ENCODE results near the gene DNAJC3.

DNA sequence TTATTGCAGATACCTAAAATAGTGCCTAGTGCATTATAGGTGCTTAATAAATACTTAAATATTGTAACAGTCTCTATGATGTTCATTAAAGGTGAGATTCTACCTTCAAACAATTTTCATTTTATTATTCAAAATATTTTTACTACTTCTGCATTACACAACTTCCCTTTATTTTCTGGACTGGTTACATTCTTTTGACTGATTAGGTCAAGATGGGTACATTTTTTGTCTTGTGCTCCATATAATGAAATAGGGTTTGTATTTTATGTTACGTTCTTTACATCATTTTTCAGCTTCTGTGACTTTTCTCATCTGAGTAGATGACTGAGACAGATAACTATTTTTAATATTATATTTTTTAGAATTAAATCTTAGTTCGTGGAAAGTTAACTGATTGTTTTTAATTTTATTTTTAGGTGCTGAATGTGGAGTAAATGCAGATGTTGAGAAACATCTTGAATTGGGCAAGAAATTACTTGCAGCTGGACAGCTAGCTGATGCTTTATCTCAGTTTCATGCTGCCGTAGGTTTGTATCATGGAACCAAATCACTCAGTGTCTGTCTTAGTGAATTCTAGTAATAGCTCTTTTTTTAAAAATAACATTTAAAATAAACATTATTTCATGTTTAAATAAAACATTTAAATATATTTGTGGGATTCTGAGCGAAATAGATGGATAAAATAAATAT lies 32.0 kb downstream of the DNAJC3 start:
- TF ChIP-seq, protein P1, sequence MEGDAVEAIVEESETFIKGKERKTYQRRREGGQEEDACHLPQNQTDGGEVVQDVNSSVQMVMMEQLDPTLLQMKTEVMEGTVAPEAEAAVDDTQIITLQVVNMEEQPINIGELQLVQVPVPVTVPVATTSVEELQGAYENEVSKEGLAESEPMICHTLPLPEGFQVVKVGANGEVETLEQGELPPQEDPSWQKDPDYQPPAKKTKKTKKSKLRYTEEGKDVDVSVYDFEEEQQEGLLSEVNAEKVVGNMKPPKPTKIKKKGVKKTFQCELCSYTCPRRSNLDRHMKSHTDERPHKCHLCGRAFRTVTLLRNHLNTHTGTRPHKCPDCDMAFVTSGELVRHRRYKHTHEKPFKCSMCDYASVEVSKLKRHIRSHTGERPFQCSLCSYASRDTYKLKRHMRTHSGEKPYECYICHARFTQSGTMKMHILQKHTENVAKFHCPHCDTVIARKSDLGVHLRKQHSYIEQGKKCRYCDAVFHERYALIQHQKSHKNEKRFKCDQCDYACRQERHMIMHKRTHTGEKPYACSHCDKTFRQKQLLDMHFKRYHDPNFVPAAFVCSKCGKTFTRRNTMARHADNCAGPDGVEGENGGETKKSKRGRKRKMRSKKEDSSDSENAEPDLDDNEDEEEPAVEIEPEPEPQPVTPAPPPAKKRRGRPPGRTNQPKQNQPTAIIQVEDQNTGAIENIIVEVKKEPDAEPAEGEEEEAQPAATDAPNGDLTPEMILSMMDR (conservative IDR thresholded peaks at IDR 0.05; ENCODE audit: low read depth in 2 of 2), result no peak
- TF ChIP-seq POLR2AphosphoS5 (IDR thresholded peaks at IDR 0.05; ENCODE audit: low read depth) (no peak), CREB1 (CRISPR knock-in tag; IDR thresholded peaks at IDR 0.05; ENCODE audit: low read depth) (no peak), REST (IDR thresholded peaks at IDR 0.05; ENCODE audit: unreplicated experiment) (no peak), EZH2phosphoT487 (IDR thresholded peaks at IDR 0.05; ENCODE audit: unreplicated experiment) (no peak), JUNB (IDR thresholded peaks at IDR 0.05; ENCODE audit: unreplicated experiment) (no peak), EZH2 (IDR thresholded peaks at IDR 0.05; ENCODE audit: low read depth, unreplicated experiment) (no peak), NANOG (IDR thresholded peaks at IDR 0.05; ENCODE audit: borderline replicate concordance) (no peak), ZNF331 (CRISPR knock-in tag; IDR thresholded peaks at IDR 0.05; ENCODE audit: low read depth) (no peak), ZNF114 (CRISPR knock-in tag; IDR thresholded peaks at IDR 0.05) (no peak), STAT1 (IDR thresholded peaks at IDR 0.05; ENCODE audit: unreplicated experiment) (no peak)
- TF ChIP-seq, protein P2, sequence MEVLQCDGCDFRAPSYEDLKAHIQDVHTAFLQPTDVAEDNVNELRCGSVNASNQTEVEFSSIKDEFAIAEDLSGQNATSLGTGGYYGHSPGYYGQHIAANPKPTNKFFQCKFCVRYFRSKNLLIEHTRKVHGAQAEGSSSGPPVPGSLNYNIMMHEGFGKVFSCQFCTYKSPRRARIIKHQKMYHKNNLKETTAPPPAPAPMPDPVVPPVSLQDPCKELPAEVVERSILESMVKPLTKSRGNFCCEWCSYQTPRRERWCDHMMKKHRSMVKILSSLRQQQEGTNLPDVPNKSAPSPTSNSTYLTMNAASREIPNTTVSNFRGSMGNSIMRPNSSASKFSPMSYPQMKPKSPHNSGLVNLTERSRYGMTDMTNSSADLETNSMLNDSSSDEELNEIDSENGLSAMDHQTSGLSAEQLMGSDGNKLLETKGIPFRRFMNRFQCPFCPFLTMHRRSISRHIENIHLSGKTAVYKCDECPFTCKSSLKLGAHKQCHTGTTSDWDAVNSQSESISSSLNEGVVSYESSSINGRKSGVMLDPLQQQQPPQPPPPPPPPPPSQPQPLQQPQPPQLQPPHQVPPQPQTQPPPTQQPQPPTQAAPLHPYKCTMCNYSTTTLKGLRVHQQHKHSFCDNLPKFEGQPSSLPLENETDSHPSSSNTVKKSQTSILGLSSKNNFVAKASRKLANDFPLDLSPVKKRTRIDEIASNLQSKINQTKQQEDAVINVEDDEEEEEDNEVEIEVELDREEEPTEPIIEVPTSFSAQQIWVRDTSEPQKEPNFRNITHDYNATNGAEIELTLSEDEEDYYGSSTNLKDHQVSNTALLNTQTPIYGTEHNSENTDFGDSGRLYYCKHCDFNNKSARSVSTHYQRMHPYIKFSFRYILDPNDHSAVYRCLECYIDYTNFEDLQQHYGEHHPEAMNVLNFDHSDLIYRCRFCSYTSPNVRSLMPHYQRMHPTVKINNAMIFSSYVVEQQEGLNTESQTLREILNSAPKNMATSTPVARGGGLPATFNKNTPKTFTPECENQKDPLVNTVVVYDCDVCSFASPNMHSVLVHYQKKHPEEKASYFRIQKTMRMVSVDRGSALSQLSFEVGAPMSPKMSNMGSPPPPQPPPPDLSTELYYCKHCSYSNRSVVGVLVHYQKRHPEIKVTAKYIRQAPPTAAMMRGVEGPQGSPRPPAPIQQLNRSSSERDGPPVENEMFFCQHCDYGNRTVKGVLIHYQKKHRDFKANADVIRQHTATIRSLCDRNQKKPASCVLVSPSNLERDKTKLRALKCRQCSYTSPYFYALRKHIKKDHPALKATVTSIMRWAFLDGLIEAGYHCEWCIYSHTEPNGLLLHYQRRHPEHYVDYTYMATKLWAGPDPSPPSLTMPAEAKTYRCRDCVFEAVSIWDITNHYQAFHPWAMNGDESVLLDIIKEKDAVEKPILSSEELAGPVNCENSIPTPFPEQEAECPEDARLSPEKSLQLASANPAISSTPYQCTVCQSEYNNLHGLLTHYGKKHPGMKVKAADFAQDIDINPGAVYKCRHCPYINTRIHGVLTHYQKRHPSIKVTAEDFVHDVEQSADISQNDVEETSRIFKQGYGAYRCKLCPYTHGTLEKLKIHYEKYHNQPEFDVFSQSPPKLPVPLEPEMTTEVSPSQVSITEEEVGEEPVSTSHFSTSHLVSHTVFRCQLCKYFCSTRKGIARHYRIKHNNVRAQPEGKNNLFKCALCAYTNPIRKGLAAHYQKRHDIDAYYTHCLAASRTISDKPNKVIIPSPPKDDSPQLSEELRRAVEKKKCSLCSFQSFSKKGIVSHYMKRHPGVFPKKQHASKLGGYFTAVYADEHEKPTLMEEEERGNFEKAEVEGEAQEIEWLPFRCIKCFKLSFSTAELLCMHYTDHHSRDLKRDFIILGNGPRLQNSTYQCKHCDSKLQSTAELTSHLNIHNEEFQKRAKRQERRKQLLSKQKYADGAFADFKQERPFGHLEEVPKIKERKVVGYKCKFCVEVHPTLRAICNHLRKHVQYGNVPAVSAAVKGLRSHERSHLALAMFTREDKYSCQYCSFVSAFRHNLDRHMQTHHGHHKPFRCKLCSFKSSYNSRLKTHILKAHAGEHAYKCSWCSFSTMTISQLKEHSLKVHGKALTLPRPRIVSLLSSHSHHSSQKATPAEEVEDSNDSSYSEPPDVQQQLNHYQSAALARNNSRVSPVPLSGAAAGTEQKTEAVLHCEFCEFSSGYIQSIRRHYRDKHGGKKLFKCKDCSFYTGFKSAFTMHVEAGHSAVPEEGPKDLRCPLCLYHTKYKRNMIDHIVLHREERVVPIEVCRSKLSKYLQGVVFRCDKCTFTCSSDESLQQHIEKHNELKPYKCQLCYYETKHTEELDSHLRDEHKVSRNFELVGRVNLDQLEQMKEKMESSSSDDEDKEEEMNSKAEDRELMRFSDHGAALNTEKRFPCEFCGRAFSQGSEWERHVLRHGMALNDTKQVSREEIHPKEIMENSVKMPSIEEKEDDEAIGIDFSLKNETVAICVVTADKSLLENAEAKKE (CRISPR knock-in tag; IDR thresholded peaks at IDR 0.05), result no peak
- TF ChIP-seq, protein P3, sequence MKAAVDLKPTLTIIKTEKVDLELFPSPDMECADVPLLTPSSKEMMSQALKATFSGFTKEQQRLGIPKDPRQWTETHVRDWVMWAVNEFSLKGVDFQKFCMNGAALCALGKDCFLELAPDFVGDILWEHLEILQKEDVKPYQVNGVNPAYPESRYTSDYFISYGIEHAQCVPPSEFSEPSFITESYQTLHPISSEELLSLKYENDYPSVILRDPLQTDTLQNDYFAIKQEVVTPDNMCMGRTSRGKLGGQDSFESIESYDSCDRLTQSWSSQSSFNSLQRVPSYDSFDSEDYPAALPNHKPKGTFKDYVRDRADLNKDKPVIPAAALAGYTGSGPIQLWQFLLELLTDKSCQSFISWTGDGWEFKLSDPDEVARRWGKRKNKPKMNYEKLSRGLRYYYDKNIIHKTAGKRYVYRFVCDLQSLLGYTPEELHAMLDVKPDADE (IDR thresholded peaks at IDR 0.05), result no peak

All from GM23338 (cell line).